GM13976 (cell line): ENCODE measurements around the gene SLFN12L.

ENCODE experiments used
- DNase-seq: peaks from one replicate; pipeline ENCODE4 v3.0.0; 2012; ENCODE audit warnings: low spot score
- in situ Hi-C: fragments of 300-500 bp; cut with MboI; formaldehyde crosslinking; loops from one replicate; pipeline ENCODE4 v1.12.0; 2022; ENCODE audit warnings: low sequenced_read_pairs, mixed read lengths, inconsistent platforms; ENCODE audit not compliant: unreplicated experiment
- TF ChIP-seq, protein P1 (sequence below): IDR thresholded peaks from 2 replicates; pipeline ENCODE4 v1.5.1; 2012; ENCODE audit warnings: borderline replicate concordance, mild to moderate bottlenecking; ENCODE audit not compliant: insufficient read depth; ENCODE audit errors: extremely low read depth, missing control alignments, control extremely low read depth

The SLFN12L gene

GRCh38 chr17:35488991-35489390, 48.5 kb downstream of the SLFN12L start:
- DNase-seq, result no peak
- TF ChIP-seq, protein P1, sequence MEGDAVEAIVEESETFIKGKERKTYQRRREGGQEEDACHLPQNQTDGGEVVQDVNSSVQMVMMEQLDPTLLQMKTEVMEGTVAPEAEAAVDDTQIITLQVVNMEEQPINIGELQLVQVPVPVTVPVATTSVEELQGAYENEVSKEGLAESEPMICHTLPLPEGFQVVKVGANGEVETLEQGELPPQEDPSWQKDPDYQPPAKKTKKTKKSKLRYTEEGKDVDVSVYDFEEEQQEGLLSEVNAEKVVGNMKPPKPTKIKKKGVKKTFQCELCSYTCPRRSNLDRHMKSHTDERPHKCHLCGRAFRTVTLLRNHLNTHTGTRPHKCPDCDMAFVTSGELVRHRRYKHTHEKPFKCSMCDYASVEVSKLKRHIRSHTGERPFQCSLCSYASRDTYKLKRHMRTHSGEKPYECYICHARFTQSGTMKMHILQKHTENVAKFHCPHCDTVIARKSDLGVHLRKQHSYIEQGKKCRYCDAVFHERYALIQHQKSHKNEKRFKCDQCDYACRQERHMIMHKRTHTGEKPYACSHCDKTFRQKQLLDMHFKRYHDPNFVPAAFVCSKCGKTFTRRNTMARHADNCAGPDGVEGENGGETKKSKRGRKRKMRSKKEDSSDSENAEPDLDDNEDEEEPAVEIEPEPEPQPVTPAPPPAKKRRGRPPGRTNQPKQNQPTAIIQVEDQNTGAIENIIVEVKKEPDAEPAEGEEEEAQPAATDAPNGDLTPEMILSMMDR, result no peak
- in situ Hi-C loops, result no loop called here

DNA sequence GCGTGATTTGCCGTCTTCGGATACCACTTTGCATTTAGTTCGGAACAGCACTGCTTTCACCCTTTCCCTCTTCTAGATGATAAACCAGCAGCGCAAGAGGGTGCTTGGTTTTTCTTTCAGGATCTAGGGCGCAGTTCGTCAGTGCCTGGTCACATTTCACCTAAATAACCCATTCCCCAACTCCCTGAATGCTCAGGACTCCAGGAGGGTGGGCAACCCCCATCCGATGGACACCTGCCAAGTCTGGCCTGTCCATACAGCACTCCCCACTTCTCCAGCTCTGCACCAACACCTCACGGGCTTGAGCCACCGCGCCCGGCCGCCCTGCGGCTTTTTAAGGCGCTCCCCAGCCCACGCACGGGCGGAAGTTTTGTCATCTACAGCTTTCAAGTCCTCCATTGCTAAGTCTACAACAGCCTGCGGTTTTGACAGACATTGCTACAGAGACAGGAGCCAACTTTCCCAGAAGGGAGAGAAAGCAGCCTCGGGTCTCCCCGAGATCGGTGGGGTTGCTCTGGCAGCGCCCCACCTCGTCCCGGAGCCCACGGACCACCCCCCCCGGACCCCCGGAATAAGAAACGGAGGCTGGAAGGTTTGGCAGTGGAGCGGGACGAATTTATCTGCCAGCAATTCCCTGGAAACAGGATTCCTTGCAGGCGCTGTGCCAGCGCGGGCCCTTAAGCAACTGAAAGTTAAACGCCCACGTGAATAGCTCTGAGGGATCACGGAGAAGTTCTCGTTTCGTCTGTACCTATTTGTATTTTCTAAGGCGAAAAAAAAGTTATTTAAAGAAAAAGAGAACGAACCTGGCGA, 50.4 kb downstream of the SLFN12L start:
- in situ Hi-C loops, result no loop called here
- peak; percentile 90 for DNase-seq
- TF ChIP-seq, protein P1, result no peak

DNA sequence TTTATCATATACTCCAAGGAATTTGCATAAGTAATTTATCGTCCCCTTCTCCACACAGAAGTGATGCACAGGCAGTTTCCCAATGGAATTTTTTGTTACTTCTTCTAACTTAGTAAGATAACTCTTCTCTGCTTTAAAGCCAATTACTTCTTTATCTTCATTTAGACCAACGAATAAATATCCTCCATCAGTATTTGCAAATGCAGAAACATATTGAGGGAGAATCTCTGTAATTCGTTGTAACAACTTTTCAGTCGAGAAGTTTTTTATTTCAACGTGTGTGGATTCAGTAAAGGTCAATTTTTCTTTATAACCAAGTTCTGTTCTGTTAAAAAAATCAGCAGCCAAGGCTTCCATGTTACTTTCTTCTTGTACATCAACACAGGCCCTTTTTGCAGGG, 58.2 kb downstream of the SLFN12L start:
- in situ Hi-C loops, result no loop called here
- no peak for DNase-seq
- TF ChIP-seq, protein P1, result no peak

DNA sequence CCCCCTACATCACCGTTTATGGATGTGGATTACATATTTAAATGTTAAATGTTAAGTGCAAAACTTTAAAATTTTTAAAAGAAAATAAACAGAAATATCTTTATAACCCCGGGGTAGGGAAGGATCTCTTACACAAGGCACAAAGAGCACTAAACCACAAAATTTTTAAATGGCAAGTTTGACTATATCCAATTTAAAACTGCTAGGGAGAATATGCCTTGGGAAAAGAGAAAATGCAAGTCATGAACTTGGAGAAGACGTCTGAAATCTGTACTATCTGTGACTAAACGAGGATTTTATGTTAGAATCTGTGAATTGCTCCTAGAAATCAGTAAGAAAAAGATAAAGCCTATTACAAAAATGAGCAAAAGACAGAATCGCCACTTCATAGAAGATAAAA, 60.2 kb downstream of the SLFN12L start:
- no peak for DNase-seq
- in situ Hi-C loops, result no loop called here
- TF ChIP-seq, protein P1, result no peak

- TF ChIP-seq, protein P1, result no peak
- in situ Hi-C loops, result no loop called here
- no peak for DNase-seq
These were observed 61.1 kb downstream of the SLFN12L start for GRCh38 chr17:35476283-35476820.

GRCh38 chr17:35468475-35468874, 69.0 kb downstream of the SLFN12L start:
- TF ChIP-seq, protein P1, result no peak
- in situ Hi-C loops, result no loop called here

More at GRCh38 chr17:35468475-35468874, 69.0 kb downstream of the SLFN12L start:
- DNase-seq, result no peak
